Vagina (tissue), 2 donors: ENCODE measurements around the gene RPL18. TPM values are rescaled to one million over a fixed set of nuclear protein-coding genes. Genes with fewer than 3 reads are reported as not detected.
"Not testable (repeated sequence)": the region's sequence is repeated elsewhere in the genome, so short reads cannot be mapped to it uniquely, and the experiment has no call there.

ENCODE experiments used
- DNase-seq, 2 donors: peaks; one replicate each; pipeline ENCODE4 v3.0.0-alpha.2; 2017; ENCODE audit errors: extremely low spot score in 2 of 2
- H3K27ac ChIP-seq: fragments of 200-600 bp; sonication (generic); one replicate; pipeline ENCODE4 v1.5.1; 2019
- H3K27me3 ChIP-seq: fragments of 200-600 bp; sonication (generic); one replicate; pipeline ENCODE4 v1.5.1; 2019
- H3K36me3 ChIP-seq, 2 donors: fragments of 200-600 bp; sonication (generic); one replicate each; pipeline ENCODE4 v1.5.1; 2017 to 2019
- H3K4me1 ChIP-seq: fragments of 200-600 bp; sonication (generic); one replicate; pipeline ENCODE4 v1.5.1; 2019
- H3K4me3 ChIP-seq, 2 donors: fragments of 200-600 bp; sonication (generic); 1 replicate in 1 of 2; 2 replicates in 1 of 2; pipeline ENCODE4 v1.5.1; 2016 to 2019
- H3K9me3 ChIP-seq: fragments of 200-600 bp; sonication (generic); one replicate; pipeline ENCODE4 v1.5.1; 2019
- CTCF ChIP-seq, 3 experiments: fragments of 450-650 bp in 2 of 3; fragments of 200-600 bp in 1 of 3; sonication (generic) in 1 of 3; IDR thresholded peaks; one replicate each; pipeline ENCODE4 v1.5.1; 2017 to 2019; ENCODE audit warnings: antibody characterized with exemption in 3 of 3, mild to moderate bottlenecking in 2 of 3, moderate library complexity in 2 of 3
- POLR2A ChIP-seq, 2 donors: fragments of 450-650 bp; IDR thresholded peaks; one replicate each; pipeline ENCODE4 v1.6.1; 2017; ENCODE audit warnings: antibody characterized with exemption in 2 of 2, mild to moderate bottlenecking in 2 of 2, moderate library complexity in 2 of 2
- POLR2AphosphoS5 ChIP-seq, 2 donors: sonication (generic); formaldehyde crosslinking; IDR thresholded peaks; one replicate each; pipeline ENCODE4 v1.9.0; 2017; ENCODE audit warnings: antibody characterized with exemption in 2 of 2, mild to moderate bottlenecking in 2 of 2, low read depth in 1 of 2; ENCODE audit not compliant: insufficient read depth in 1 of 2
- intact Hi-C: fragments of 100-400 bp; cut with DNase I; formaldehyde crosslinking; loops from one replicate; pipeline ENCODE4 v1.15.1; 2023
- total RNA-seq: library from RNA; depleted of rRNA; stranded (reverse); fragments of >200 nt; gene quantifications from one replicate; pipeline ENCODE4 v1.2.3, GENCODE V29; 2016

The RPL18 gene
- total RNA-seq, 1 donor from 2014 or later: 2,346 TPM

- H3K9me3 ChIP-seq: no peaks in the 10 kb centered on the region
- H3K27me3 ChIP-seq: no peaks in the 10 kb centered on the region
- H3K4me1 ChIP-seq: peaks cover 82% of the 10 kb centered on the region
- TF ChIP-seq CTCF (IDR thresholded peaks at IDR 0.05) (no peak), POLR2AphosphoS5 (IDR thresholded peaks at IDR 0.05; ENCODE audit: insufficient read depth in 1 of 2, low read depth in 1 of 2) (no peak), POLR2A (IDR thresholded peaks at IDR 0.05) (no peak)
- no peak for DNase-seq
- peak overlapping the region; percentile 99 for H3K27ac ChIP-seq
- peak overlapping the region; percentile 54 to 69 for H3K4me3 ChIP-seq
- intact Hi-C loops: loop anchor here (10.0 kb wide), 1 partner anchor 331 kb away; the partner anchor contains the start of gene FTL
- H3K36me3 ChIP-seq: peaks cover 0 to 5% of the 10 kb centered on the region in 2 donors
These were observed 15.0 kb upstream of the RPL18 start for GRCh38 chr19:48634036-48634342.

GRCh38 chr19:48633148-48634035 lies 14.4 kb upstream of the RPL18 start:
- intact Hi-C loops: loop anchor here (10.0 kb wide), 1 partner anchor 331 kb away; the partner anchor contains the start of gene FTL
- Histone ChIP-seq H3K9me3 (no peaks in the 10 kb centered on the region), H3K27me3 (no peaks in the 10 kb centered on the region), H3K36me3 (peaks cover 0 to 5% of the 10 kb centered on the region in 2 donors), H3K4me3 (peak overlapping the region in 1 of 2 donors; percentile 54), H3K27ac (peak overlapping the region; percentile 99), H3K4me1 (peaks cover 76% of the 10 kb centered on the region)
- TF ChIP-seq CTCF (IDR thresholded peaks at IDR 0.05) (no peak), POLR2AphosphoS5 (IDR thresholded peaks at IDR 0.05; ENCODE audit: insufficient read depth in 1 of 2, low read depth in 1 of 2) (no peak)
- DNase-seq: peak in 1 of 2 donors; percentile 90

- TF ChIP-seq POLR2A (IDR thresholded peaks at IDR 0.05) (no peak), POLR2AphosphoS5 (IDR thresholded peaks at IDR 0.05; ENCODE audit: insufficient read depth in 1 of 2, low read depth in 1 of 2) (no peak), CTCF (IDR thresholded peaks at IDR 0.05) (no peak)
- no peaks in the 10 kb centered on the region for H3K9me3 ChIP-seq
- peak in 1 of 2 donors; percentile 90 for DNase-seq
- peak overlapping the region; percentile 99 for H3K27ac ChIP-seq
- H3K4me1 ChIP-seq: peaks cover 73% of the 10 kb centered on the region
- no peaks in the 10 kb centered on the region for H3K27me3 ChIP-seq
- intact Hi-C loops: loop anchor here (10.0 kb wide), 1 partner anchor 332 kb away; the partner anchor contains the start of gene FTL
- H3K4me3 ChIP-seq: no peak overlapping the region
- H3K36me3 ChIP-seq: peaks cover 0 to 5% of the 10 kb centered on the region in 2 donors
These were observed 13.7 kb upstream of the RPL18 start for GRCh38 chr19:48632692-48633147.

- H3K36me3 ChIP-seq, DNase-seq, H3K9me3 ChIP-seq, H3K4me3 ChIP-seq, H3K27me3 ChIP-seq: not testable (repeated sequence)
- intact Hi-C loops: loop anchor here (10.0 kb wide), 1 partner anchor 333 kb away; the partner anchor contains the start of gene FTL
- peak overlapping the region; percentile 99 for H3K27ac ChIP-seq
- peaks cover 73% of the 10 kb centered on the region for H3K4me1 ChIP-seq
These were observed 13.3 kb upstream of the RPL18 start for GRCh38 chr19:48632286-48632685.

GRCh38 chr19:48631225-48631624 lies 12.2 kb upstream of the RPL18 start:
- H3K9me3 ChIP-seq: no peaks in the 10 kb centered on the region
- H3K4me1 ChIP-seq: peaks cover 63% of the 10 kb centered on the region
- no peaks in the 10 kb centered on the region for H3K27me3 ChIP-seq
- peaks cover 0 to 5% of the 10 kb centered on the region in 2 donors for H3K36me3 ChIP-seq
- H3K4me3 ChIP-seq: no peak overlapping the region
- H3K27ac ChIP-seq: peak overlapping the region; percentile 79
- no peak for DNase-seq
- intact Hi-C loops: loop anchor here (10.0 kb wide), 1 partner anchor 334 kb away; the partner anchor contains the start of gene FTL
- TF ChIP-seq POLR2A (IDR thresholded peaks at IDR 0.05): no peak
- TF ChIP-seq CTCF (IDR thresholded peaks at IDR 0.05): no peak
- TF ChIP-seq POLR2AphosphoS5 (IDR thresholded peaks at IDR 0.05; ENCODE audit: insufficient read depth in 1 of 2, low read depth in 1 of 2): no peak
